A549 treated with RU486 at 1 μM for 4 hours (cell line): Measurements from ENCODE around the gene PNLIP. TPM values are rescaled to one million over a fixed set of nuclear protein-coding genes. Genes with fewer than 3 reads are reported as not detected.

Experiments
- total RNA-seq: library from RNA; stranded (reverse); fragments of 200-300 nt; extraction: Qiagen RNA extraction; gene quantifications from 5 replicates; pipeline ENCODE4 v1.2.3, GENCODE V29; 2022; ENCODE audit warnings: low read depth

Gene PNLIP
- total RNA-seq: not detected in 5 replicates

GRCh38 chr10:116545756-116546155 lies at the start of gene PNLIP:
TSS of gene PNLIP (plus strand) at chr10:116545931. CDS start at chr10:116546093, 162 bp downstream.

DNA sequence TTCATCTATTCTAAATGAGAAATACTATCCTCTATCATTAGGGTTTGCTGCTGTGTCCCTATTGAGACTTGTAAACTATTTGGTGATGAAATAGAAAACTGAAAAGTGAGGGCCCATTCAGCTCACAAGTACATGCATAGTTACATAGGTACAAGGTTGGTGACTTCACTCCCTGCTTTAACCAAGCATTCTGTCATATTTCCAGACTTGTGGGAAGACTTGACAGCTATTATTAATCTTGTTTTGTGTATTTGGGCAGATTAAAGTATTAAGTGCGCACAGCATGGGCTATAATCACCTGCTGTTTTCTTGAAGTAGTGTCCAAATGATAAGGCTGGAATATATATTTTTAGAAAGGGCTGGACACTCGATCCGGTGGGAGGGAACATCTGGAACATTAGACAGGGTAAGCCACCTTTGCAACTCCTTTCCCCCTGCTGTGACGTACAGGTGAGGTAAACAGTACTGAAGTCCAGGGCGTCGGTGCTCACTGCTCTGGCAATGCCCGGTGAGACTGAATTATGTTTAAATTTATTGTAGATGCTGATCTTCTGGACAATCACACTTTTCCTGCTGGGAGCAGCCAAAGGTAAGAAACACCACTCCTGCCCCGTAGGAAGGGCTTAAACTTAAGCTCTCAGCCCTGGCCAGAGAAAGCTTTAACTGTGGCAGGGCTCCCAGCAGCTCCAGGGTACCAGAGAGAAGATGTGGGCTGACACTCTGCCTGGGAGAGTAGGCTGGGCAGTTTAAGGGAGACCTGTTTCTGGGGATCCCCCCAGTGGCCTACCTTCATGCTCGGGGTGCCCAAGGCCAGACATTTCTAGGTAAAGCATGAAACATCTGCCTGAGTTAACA lies 45.1 kb downstream of the PNLIP start, which contains the start of gene PNLIPRP1:
PNLIPRP1 (plus strand) TSS at position 370 of the 855 bp plus-strand sequence; CDS start at position 541, 171 bp downstream.

Other genes starting within 250 kb of the PNLIP start
- gene CCDC172, start 221.5 kb upstream of the PNLIP start, total RNA-seq: not detected in 5 replicates
- not detected in 5 replicates for gene PNLIPRP3, start 118.1 kb upstream of the PNLIP start, total RNA-seq
- not detected in 5 replicates for gene PNLIPRP1, start 45.0 kb downstream of the PNLIP start, total RNA-seq
- 0.10 to 0.32 TPM in 2 of 5 replicates, not detected in the others for gene PNLIPRP2, start 75.0 kb downstream of the PNLIP start, total RNA-seq
- 9.3 to 13.0 TPM (median 12.2 TPM) in 5 replicates for gene HSPA12A, start 196.6 kb downstream of the PNLIP start, total RNA-seq